Measurements from ENCODE around the gene CACTIN. TPM values are rescaled to one million over a fixed set of nuclear protein-coding genes. Genes with fewer than 3 reads are reported as not detected.

The CACTIN gene
- total and polyA plus RNA-seq, 2 of the 4 experiments (the other 2 are of a cell fraction), result 10.8 to 19.5 TPM

DNA sequence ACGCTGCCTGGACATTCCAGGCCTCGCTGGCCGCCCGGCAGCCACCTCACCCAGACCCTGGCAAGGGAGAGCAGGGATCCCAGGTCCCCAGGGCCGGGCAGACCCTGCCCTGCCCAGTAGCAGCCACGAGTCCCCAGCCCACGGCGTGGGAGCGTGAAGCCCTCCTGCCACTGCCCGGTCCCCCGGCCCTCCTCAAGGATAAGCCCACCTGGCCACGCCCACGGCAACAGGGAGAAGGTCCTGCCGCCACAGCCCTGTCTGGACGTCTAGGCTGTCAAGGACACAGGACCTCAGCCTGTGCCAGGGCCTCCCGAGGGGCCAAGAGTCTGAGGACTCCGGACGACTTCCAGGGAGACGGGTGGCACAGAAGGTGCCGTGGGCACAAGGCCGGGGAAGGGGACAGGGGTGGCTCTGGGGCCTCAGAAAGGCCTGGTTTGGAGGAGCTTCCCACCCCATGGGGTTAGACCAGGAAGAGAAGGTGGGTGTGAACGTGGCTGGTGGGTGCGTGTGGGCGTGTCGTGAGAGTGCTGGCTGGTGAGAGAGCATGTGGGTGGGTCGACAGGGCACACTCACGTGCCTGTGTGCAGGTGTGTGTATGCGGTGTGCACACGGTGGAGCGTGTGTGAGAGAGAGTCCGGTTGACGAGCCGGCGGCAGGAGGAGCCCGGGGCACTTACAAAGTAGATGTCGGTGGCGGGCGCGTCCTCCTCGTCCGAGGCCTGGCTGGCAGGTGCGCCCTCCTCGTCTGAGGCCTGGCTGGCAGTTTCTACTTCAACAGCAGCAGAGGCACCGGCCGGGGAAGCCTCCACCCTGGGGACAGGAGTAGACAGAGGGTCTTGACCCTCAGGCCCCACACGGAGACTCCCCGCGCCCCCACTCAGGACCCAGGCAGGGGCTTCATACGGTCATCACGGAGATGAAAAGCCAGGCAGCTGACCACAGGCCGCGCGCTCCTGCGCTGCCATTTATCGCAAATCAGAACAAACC lies 11.9 kb upstream of the CACTIN start (continued):
- TF ChIP-seq, protein P1, sequence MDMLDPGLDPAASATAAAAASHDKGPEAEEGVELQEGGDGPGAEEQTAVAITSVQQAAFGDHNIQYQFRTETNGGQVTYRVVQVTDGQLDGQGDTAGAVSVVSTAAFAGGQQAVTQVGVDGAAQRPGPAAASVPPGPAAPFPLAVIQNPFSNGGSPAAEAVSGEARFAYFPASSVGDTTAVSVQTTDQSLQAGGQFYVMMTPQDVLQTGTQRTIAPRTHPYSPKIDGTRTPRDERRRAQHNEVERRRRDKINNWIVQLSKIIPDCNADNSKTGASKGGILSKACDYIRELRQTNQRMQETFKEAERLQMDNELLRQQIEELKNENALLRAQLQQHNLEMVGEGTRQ (IDR thresholded peaks at IDR 0.05; ENCODE audit: low read depth, low read length), result no peak
- no peak for TF ChIP-seq FOS (IDR thresholded peaks at IDR 0.05; ENCODE audit: low read depth, low read length)

- H3K79me1 ChIP-seq (ENCODE audit: low read depth in 1 of 2, low read length in 2 of 2), result no peaks in the 10 kb centered on the region; a peak in 1 of 4 replicates
- H3K4ac ChIP-seq (ENCODE audit: low read depth, low read length), result no peak overlapping the region
- H2AK5ac ChIP-seq (ENCODE audit: low read depth, low read length), result no peak overlapping the region
- H3K27ac ChIP-seq (ENCODE audit: insufficient read depth, low read length), result no peak overlapping the region
- in situ Hi-C loops (cut with MboI; ENCODE audit: low sequenced_read_pairs), result no loop called here
- H3K4me3 ChIP-seq (ENCODE audit: insufficient read depth, low read depth, low read length), result no peak overlapping the region
- ATAC-seq (ENCODE audit: low read depth) (no peak), DNase-seq (no peak)
- WGBS, 2 experiments (ENCODE audit: extremely low coverage in 2 of 2, insufficient read length in 1 of 2), result 96% methylated on average over 9 of the region's 23 CpGs; no CpG with 5 or more reads in 1 of the 2 experiments
- H4K91ac ChIP-seq (ENCODE audit: insufficient read depth, low read depth, low read length), result no peak overlapping the region
- dilution Hi-C loops (cut with HindIII; ENCODE audit: low sequenced_read_pairs, unreplicated experiment), result no loop called here
- H4K20me1 ChIP-seq (ENCODE audit: insufficient read depth, low read length), result no peaks in the 10 kb centered on the region; the same call in 1 of the 2 replicates
- H3K9me1 ChIP-seq (ENCODE audit: insufficient read depth, low read length), result no peaks in the 10 kb centered on the region
- intact Hi-C loops (cut with micrococcal nuclease), result no loop called here
- no peak overlapping the region for H2BK20ac ChIP-seq (ENCODE audit: low read depth, low read length)
- no peak overlapping the region for H3K4me2 ChIP-seq (ENCODE audit: low read depth, low read length)
- H3K56ac ChIP-seq (ENCODE audit: extremely low read depth, insufficient read depth, low read length), result no peak overlapping the region
- no peak overlapping the region for H3K23ac ChIP-seq (ENCODE audit: low read depth, low read length)
- H2AFZ ChIP-seq (replicated peaks; ENCODE audit: low read length, poor library complexity), result no peak overlapping the region
- H2BK5ac ChIP-seq (ENCODE audit: low read depth, low read length, poor library complexity, severe bottlenecking), result no peak overlapping the region
- ChIA-PET POLR2A (ENCODE audit: unreplicated experiment) (no interaction called here), CTCF (no interaction called here)
- no peak overlapping the region for H2BK15ac ChIP-seq (ENCODE audit: low read depth, low read length)
- no peak overlapping the region for H2BK120ac ChIP-seq (ENCODE audit: low read depth, low read length)
- peaks cover 35% of the 10 kb centered on the region for H3K36me3 ChIP-seq (ENCODE audit: control insufficient read depth, insufficient read depth, low read length)
- peak overlapping the region; percentile 42 for H2AK9ac ChIP-seq (replicated peaks; ENCODE audit: low read depth, low read length, poor library complexity)
- H3K4me1 ChIP-seq (ENCODE audit: control insufficient read depth, insufficient read depth, low read length), result no peaks in the 10 kb centered on the region
- H4K5ac ChIP-seq (ENCODE audit: low read depth, low read length), result no peak overlapping the region
- no peak overlapping the region for H4K8ac ChIP-seq (ENCODE audit: low read depth in 2 of 2, low read length in 2 of 2)
- H3K9me3 ChIP-seq (ENCODE audit: control insufficient read depth, insufficient read depth, low read length), result no peaks in the 10 kb centered on the region
- H3K9ac ChIP-seq (ENCODE audit: low read depth, low read length), result no peak overlapping the region
- H3K27me3 ChIP-seq (ENCODE audit: control insufficient read depth, insufficient read depth, low read length), result no peaks in the 10 kb centered on the region
- no peak overlapping the region for H3K14ac ChIP-seq (replicated peaks; ENCODE audit: low read depth, low read length)
- no TSS peak for BruUV-seq (replicated peaks)
- no peak overlapping the region for H3K18ac ChIP-seq (ENCODE audit: low read depth, low read length)
- TF ChIP-seq FOS (IDR thresholded peaks at IDR 0.05; ENCODE audit: low read depth, low read length) (no peak), MXI1 (IDR thresholded peaks at IDR 0.05; ENCODE audit: borderline replicate concordance, low read depth, low read length) (no peak), CHD1 (IDR thresholded peaks at IDR 0.05; ENCODE audit: low read depth, low read length) (no peak), CEBPB (IDR thresholded peaks at IDR 0.05; ENCODE audit: low read depth, low read length) (no peak), BHLHE40 (IDR thresholded peaks at IDR 0.05; ENCODE audit: low read depth, low read length) (no peak), CTCF (conservative IDR thresholded peaks at IDR 0.05; ENCODE audit: low read depth, low read length) (no peak), RAD21 (IDR thresholded peaks at IDR 0.05; ENCODE audit: low read length) (no peak)
- TF ChIP-seq, protein P1 (IDR thresholded peaks at IDR 0.05; ENCODE audit: low read depth, low read length), result no peak
- TF ChIP-seq, protein P2, sequence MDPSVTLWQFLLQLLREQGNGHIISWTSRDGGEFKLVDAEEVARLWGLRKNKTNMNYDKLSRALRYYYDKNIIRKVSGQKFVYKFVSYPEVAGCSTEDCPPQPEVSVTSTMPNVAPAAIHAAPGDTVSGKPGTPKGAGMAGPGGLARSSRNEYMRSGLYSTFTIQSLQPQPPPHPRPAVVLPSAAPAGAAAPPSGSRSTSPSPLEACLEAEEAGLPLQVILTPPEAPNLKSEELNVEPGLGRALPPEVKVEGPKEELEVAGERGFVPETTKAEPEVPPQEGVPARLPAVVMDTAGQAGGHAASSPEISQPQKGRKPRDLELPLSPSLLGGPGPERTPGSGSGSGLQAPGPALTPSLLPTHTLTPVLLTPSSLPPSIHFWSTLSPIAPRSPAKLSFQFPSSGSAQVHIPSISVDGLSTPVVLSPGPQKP (IDR thresholded peaks at IDR 0.05; ENCODE audit: borderline replicate concordance, low read depth, low read length), result no peak
These were observed 11.0 kb upstream of the CACTIN start for GRCh38 chr19:3637621-3638020.

Measured in IMR-90 (cell line).